HG03039 (cell line): ENCODE results near the gene BORCS5.

Experiments used
- ATAC-seq: cut with Tn5 transposase; IDR thresholded peaks from one replicate; pipeline ENCODE4 v1.9.1; 2021; ENCODE audit warnings: mild to moderate bottlenecking, moderate library complexity; ENCODE audit not compliant: unreplicated experiment

BORCS5 gene

DNA sequence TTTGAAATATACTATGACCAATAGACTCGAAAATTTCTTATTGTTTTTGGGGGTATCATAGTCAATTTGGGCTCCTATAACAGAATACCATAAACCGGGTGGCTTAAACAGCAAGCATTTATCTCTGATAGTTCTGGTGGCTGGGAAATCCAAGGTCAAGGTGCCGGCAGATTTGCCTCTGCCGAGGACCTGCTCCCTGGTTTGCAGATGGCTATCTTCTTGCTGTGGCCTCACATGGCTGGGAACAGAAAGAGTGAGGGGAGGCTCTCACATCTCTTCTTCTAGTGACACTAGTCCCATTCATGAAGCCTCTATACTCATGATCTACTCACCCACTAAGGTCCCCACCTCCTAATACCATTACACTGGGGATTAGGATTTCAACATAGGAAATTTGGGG, 70.7 kb downstream of the BORCS5 start:
- no peak for ATAC-seq

- no peak for ATAC-seq
Observed at GRCh38 chr12:12428047-12428446, 71.2 kb downstream of the BORCS5 start.

GRCh38 chr12:12428961-12429657, 72.2 kb downstream of the BORCS5 start:
- no peak for ATAC-seq

DNA sequence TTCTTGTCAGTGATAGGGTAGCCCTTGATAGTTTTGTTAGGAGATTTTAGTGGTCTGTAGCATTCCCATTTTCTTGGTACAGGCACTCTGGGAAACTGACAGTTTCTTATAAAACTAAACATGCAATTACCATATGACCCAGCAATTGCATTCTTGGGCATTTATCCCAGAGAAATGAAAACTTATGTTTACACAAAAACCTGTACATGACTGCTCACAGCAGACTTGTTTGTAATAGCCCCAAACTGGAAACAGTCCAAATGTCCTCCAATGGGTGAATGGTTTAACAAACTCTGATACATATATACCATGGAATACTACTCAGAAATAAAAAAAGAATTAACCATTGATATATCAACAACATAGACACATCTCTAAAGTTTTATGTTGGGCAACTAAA, 75.5 kb downstream of the BORCS5 start:
- ATAC-seq, result no peak

DNA sequence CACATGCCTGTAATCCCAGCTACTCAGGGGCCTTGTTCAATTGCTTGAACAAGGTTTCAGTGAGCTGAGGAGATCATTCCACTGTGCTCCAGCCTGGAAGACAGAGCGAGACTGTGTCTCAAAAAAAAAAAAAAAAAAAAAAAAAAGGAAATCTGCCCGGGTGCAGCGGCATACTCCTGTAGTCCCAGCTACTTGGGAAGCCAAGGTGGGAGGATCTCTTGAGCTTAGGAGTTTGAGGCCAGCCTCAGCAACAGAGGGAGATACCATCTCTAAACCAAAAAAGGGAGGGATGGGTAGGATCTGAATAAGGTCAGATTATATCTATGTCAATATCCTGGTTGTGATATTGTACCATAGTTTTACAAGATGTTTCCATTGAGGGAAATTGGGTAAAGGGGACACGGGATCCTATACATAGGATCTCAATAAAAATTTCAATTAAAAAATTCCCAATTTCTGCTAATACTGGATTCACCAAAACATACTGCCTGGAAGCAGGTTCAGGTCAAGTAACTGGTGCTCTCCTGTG, 76.4 kb downstream of the BORCS5 start:
- no peak for ATAC-seq

DNA sequence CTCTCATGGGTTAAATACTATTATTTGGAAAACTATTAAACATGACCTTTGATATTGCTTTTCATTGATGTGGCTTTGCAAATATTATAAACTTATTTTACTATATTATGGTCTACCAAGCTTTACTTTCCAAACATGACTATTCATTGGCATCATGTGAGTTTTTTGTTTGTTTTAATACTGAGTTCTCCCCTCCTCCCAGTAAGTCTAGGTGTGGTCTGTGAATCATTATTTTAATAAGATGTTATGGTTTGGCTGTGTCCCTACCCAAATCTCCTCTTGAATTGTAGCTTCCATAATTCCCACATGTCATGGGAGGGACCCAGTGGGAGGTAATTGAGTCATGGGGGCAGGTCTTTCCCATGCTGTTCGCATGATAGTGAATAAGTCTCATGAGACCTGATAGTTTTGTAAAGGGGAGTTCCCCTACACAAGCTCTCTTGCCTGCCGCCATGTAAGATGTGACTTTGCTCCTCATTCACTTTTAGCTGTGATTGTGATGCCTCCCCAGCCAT, 80.0 kb downstream of the BORCS5 start:
- no peak for ATAC-seq

GRCh38 chr12:12439636-12440035, 82.8 kb downstream of the BORCS5 start:
- no peak for ATAC-seq

GRCh38 chr12:12440784-12441428, 84.0 kb downstream of the BORCS5 start:
- ATAC-seq, result no peak

- ATAC-seq, result no peak
Observed at GRCh38 chr12:12441429-12441807, 84.5 kb downstream of the BORCS5 start.

- no peak for ATAC-seq
Observed at GRCh38 chr12:12441843-12442461, 85.1 kb downstream of the BORCS5 start.

DNA sequence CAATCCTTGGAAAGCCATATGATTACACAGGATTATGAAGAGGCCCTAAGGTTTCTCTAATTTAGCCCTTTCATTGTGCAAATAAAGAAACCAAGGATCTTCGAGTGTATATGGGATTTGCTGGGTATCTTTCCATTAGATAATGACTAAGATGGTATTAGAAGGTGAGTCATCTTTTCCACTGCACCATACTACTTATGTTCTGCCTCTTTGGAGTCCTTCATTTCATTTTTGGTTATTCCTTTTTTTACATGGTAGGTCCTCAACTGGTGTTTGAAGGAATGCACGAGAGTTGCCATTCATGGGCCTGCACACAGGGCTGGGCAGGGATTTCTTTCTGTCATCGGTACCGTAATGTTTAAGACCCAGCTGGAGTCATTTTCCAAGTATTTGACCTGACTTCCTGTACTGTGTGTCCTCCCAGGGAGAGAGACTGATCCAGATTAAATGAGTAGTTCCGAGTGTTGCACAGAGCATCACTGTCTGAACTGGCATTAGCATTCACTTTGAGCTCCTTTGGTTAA, 85.7 kb downstream of the BORCS5 start:
- ATAC-seq, result no peak

- ATAC-seq, result no peak
Observed at GRCh38 chr12:12443431-12443878, 86.6 kb downstream of the BORCS5 start.

DNA sequence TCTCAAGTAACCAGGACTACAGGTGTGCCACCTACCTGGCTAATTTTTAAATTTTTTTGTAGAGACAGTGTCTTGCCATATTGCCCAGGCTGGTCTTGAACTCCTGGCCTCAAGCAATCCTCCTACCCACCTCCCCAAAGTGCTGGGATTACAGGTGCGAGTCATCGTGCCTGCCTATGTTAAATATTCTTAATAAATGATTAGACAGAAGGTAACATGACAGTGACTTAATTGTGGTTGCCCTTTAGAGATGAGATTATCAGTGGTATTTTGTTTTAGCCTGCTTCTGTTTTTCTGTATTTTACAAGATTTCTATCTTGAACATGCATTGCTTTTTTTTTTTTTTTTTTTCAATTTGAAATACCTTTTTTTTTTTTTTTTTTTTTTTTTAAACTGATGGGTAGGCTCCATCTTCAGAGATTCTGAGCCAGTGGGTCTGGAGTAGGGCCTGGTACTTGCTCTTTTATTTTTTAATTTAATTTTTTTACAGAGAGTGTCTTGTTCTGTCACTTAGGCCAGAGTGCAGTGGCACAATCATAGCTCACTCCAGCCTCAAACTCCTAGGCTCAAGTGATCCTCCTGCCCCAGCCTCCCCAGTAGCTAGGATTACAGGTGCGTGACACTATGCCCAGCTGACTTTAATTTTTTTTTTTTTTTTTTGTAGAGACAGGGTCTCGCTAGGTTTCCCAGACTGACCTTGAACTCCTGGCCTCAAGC, 88.4 kb downstream of the BORCS5 start:
- ATAC-seq, result no peak

GRCh38 chr12:12445882-12446181, 89.0 kb downstream of the BORCS5 start:
- ATAC-seq, result no peak

GRCh38 chr12:12446786-12447185, 89.9 kb downstream of the BORCS5 start:
- ATAC-seq, result no peak

- no peak for ATAC-seq
Observed at GRCh38 chr12:12447236-12447635, 90.4 kb downstream of the BORCS5 start.

- ATAC-seq, result no peak
Observed at GRCh38 chr12:12447837-12448236, 91.0 kb downstream of the BORCS5 start.

GRCh38 chr12:12449533-12450025, 92.7 kb downstream of the BORCS5 start:
- ATAC-seq, result no peak

DNA sequence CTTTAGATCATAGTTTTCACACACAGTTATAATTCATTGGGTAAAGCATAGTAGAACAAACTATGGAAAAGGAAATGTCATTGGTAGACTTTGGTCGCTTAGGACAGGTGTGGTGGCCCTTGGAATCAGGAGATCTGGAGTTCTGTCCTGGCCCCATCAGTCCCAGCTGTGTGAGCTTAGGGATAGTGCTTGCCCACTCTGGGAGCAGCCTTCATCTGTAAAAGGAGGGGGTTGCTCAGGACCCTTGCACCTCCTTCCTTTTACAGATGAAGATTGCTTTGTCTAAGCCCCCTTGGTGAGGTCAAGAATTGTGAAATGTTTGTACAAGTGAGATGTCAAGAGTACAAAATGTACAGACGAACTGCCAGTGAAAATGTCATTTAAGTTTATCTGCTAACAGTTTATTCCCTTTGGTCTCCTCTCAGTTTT, 93.2 kb downstream of the BORCS5 start:
- ATAC-seq, result no peak

GRCh38 chr12:12451098-12451497, 94.2 kb downstream of the BORCS5 start:
- no peak for ATAC-seq
